ENCODE results near the gene TFF1.

DNA sequence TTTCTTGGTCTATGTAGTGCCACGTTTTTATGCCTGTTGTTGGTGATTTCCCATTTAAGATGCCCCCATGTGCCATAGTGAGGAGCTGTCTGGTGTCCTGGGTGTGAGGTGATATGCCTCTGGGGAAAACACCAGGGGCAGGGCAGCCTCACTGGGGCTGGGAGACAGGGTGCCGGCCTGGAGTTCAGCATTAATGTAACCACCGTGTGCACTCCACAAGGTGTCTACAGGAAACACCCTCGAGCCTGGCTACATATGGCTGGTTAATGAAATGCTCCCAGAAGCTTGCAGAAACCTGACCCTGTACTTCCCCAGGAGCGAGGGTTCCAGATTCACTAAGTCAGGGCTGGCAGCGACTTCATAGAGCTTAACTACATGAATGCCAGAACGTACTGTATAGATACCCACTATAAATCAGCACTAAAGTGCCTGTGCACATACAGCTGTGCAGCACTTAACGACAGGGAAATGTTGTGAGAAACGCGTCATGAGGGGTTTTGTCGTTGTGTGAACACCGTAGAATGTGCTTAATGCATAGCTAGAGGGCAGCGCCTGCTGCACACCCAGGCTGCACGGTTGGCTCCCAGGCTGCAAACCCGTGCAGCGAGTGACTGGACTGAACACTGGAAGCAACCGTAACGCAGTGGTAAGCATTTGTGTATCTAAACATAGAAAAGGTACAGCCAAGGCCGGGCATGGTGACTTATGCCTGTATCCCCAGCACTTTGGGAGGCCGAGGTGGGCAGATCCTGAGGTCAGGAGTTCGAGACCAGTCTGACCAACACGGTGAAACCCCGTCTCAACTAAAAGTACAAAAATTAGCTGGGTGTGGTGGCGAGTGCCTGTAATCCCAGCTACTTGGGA, 25.9 kb downstream of the TFF1 start:
- no peak for TF ChIP-seq RARB (CRISPR knock-in tag; IDR thresholded peaks at IDR 0.05)
- TF ChIP-seq ZC3H10 (CRISPR knock-in tag; IDR thresholded peaks at IDR 0.05) = no peak
- TF ChIP-seq ZFP3 (CRISPR knock-in tag; IDR thresholded peaks at IDR 0.05) = no peak
- TF ChIP-seq ARNTL (CRISPR knock-in tag; IDR thresholded peaks at IDR 0.05; ENCODE audit: borderline replicate concordance, low read depth) = no peak
- TF ChIP-seq, protein P1, sequence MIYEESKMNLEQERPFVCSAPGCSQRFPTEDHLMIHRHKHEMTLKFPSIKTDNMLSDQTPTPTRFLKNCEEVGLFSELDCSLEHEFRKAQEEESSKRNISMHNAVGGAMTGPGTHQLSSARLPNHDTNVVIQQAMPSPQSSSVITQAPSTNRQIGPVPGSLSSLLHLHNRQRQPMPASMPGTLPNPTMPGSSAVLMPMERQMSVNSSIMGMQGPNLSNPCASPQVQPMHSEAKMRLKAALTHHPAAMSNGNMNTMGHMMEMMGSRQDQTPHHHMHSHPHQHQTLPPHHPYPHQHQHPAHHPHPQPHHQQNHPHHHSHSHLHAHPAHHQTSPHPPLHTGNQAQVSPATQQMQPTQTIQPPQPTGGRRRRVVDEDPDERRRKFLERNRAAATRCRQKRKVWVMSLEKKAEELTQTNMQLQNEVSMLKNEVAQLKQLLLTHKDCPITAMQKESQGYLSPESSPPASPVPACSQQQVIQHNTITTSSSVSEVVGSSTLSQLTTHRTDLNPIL (CRISPR knock-in tag; IDR thresholded peaks at IDR 0.05; ENCODE audit: low read depth) = no peak
- TF ChIP-seq ZNF70 (CRISPR knock-in tag; IDR thresholded peaks at IDR 0.05) = no peak
- TF ChIP-seq SNAI2 (CRISPR knock-in tag; IDR thresholded peaks at IDR 0.05) = no peak
- TF ChIP-seq GLIS3 (CRISPR knock-in tag; IDR thresholded peaks at IDR 0.05) = no peak
- TF ChIP-seq ZNF8 (CRISPR knock-in tag; IDR thresholded peaks at IDR 0.05) = no peak
- TF ChIP-seq ZFP30 (CRISPR knock-in tag; IDR thresholded peaks at IDR 0.05) = no peak
- TF ChIP-seq OSR1 (CRISPR knock-in tag; IDR thresholded peaks at IDR 0.05) = no peak
- TF ChIP-seq TOX (CRISPR knock-in tag; IDR thresholded peaks at IDR 0.05; ENCODE audit: borderline replicate concordance) = no peak
- TF ChIP-seq, protein P2, sequence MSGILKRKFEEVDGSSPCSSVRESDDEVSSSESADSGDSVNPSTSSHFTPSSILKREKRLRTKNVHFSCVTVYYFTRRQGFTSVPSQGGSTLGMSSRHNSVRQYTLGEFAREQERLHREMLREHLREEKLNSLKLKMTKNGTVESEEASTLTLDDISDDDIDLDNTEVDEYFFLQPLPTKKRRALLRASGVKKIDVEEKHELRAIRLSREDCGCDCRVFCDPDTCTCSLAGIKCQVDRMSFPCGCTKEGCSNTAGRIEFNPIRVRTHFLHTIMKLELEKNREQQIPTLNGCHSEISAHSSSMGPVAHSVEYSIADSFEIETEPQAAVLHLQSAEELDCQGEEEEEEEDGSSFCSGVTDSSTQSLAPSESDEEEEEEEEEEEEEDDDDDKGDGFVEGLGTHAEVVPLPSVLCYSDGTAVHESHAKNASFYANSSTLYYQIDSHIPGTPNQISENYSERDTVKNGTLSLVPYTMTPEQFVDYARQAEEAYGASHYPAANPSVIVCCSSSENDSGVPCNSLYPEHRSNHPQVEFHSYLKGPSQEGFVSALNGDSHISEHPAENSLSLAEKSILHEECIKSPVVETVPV (CRISPR knock-in tag; IDR thresholded peaks at IDR 0.05) = no peak

Data from SK-N-SH treated with all-trans-retinoic acid at 6 μM for 48 hours (cell line).